Heart left ventricle (tissue), 13 donors: ENCODE results near the gene CRLF1.

ENCODE experiments used
- CTCF ChIP-seq, 12 donors: fragments of 200-600 bp; sonication (generic) in 4 of 12; IDR thresholded peaks; one replicate each; pipeline versions ENCODE4 v1.5.0 to v1.8.0; 2018 to 2022; ENCODE audit warnings: antibody characterized with exemption in 12 of 12, mild to moderate bottlenecking in 5 of 12
- POLR2A ChIP-seq, 2 donors: fragments of 450-650 bp; IDR thresholded peaks; one replicate each; pipeline ENCODE4 v1.6.1; 2017; ENCODE audit warnings: antibody characterized with exemption in 2 of 2, mild to moderate bottlenecking in 2 of 2, moderate library complexity in 2 of 2
- donor health status: ischemic (EF 13 %, LVEDD 7.1; RV severe dilation, severe dysfunction).
- donor health status: DM: no; HTN: yes; CAD: no.
- donor health status: DM: no; HTN: no; CAD: no.
- donor health status: ischemic (EF 25% LVEDD 6.9; RV normal size, moderate dysfunction).
- donor health status: ischemic (EF 25% LVEDD 5.7; RV mildly dilated, moderate dysfunction).
- donor health status: ischemic (EF 35%, LVEDD 5.7; RV mildly dilated, moderate dysfunction).
- donor health status: nonischemic (EF 11% LVEDD 7.7; RV severe dilation, severe dysfunction).
- donor health status: DM: yes; HTN: yes; CAD: no.
- donor health status: PGD.
- donor health status: ischemic (EF 29% LVEDD 5.4; RV normal size, mild dysfunction).
- donor health status: nonischemic (EF 23%, LVEDD 6.1; RV moderate dilation, normal function).

DNA sequence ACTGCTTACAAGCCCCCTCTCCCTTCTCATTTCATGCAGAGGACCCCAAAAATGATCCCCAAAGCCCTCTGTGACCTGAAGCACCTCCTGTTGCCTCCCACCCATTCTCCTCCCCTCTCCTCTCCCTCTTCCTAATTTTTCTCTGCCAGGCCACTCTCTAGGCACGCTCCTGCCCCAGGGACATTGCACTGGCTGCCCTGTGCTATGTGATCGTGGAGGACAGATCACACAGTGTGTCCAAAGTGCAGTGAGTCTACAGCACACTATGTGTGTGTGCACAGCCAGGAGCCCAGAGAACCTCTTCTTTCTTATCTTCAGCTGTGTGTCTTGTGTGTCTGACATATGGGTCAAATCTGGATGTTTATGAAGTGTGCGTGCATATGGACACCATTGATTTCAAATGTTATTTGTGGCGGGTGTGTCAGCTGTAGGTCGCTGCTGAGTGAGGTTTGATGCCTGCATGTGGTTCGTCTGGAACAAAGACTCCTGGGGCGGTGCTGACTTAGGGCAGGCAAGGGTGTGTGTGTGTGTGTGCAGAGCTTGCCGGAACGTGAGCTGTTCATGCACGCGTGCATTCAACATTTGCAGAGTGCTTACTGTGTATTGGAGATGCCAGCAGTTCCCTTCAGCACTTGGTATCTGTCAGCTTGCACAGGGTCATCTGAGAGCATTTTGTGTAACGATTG, 28.2 kb upstream of the CRLF1 start:
- TF ChIP-seq CTCF (IDR thresholded peaks at IDR 0.05) (no peak), POLR2A (IDR thresholded peaks at IDR 0.05) (no peak)
